HepG2 (cell line): ENCODE data around the gene CATSPERD. TPM values are rescaled to one million over a fixed set of nuclear protein-coding genes. Genes with fewer than 3 reads are reported as not detected.

Experiments
- BRD4 ChIP-seq: sonication (generic); formaldehyde crosslinking; IDR thresholded peaks from 2 replicates; pipeline ENCODE4 v1.4.0; 2020; ENCODE audit warnings: missing genetic modification reagents
- E2F2 ChIP-seq: sonication (generic); formaldehyde crosslinking; IDR thresholded peaks from 2 replicates; pipeline ENCODE4 v1.4.0; 2020; ENCODE audit warnings: missing genetic modification reagents, borderline replicate concordance
- JUND ChIP-seq: sonication (generic); formaldehyde crosslinking; IDR thresholded peaks from 2 replicates; pipeline ENCODE4 v1.8.0; 2022; ENCODE audit warnings: mild to moderate bottlenecking, missing genetic modification reagents
- LBX2 ChIP-seq: sonication (generic); formaldehyde crosslinking; IDR thresholded peaks from 2 replicates; pipeline ENCODE4 v1.5.0; 2020; ENCODE audit warnings: missing genetic modification reagents, mild to moderate bottlenecking, borderline replicate concordance
- MEIS1 ChIP-seq: sonication (generic); formaldehyde crosslinking; IDR thresholded peaks from 2 replicates; pipeline ENCODE4 v1.9.0; 2021; ENCODE audit warnings: mild to moderate bottlenecking, missing genetic modification reagents, moderate library complexity, borderline replicate concordance
- MLX ChIP-seq: IDR thresholded peaks from 2 replicates; pipeline ENCODE4 v1.6.1; 2016
- MTF1 ChIP-seq: sonication (generic); formaldehyde crosslinking; IDR thresholded peaks from 2 replicates; pipeline ENCODE4 v1.5.0; 2020; ENCODE audit warnings: missing genetic modification reagents
- MYPOP ChIP-seq: sonication (generic); formaldehyde crosslinking; IDR thresholded peaks from 2 replicates; pipeline ENCODE4 v1.8.1; 2023; ENCODE audit warnings: mild to moderate bottlenecking, moderate library complexity, missing genetic modification reagents
- NR0B2 ChIP-seq: sonication (generic); formaldehyde crosslinking; IDR thresholded peaks from 2 replicates; pipeline ENCODE4 v1.4.0; 2020; ENCODE audit warnings: mild to moderate bottlenecking, missing genetic modification reagents
- PAXIP1 ChIP-seq: sonication (generic); formaldehyde crosslinking; conservative IDR thresholded peaks from 2 replicates; pipeline ENCODE4 v1.4.0; 2020; ENCODE audit warnings: mild to moderate bottlenecking, missing genetic modification reagents, moderate library complexity
- SAFB2 ChIP-seq: sonication (generic); formaldehyde crosslinking; IDR thresholded peaks from 2 replicates; pipeline ENCODE4 v1.5.1; 2020; ENCODE audit warnings: missing genetic modification reagents, low read depth, mild to moderate bottlenecking, borderline replicate concordance
- ZBTB7A ChIP-seq: sonication (generic); formaldehyde crosslinking; IDR thresholded peaks from 2 replicates; pipeline ENCODE4 v1.8.0; 2022; ENCODE audit warnings: mild to moderate bottlenecking, missing genetic modification reagents
- ZNF138 ChIP-seq: sonication (generic); formaldehyde crosslinking; IDR thresholded peaks from 2 replicates; pipeline ENCODE4 v1.5.0; 2020; ENCODE audit warnings: mild to moderate bottlenecking, low read depth, missing genetic modification reagents
- ZNF337 ChIP-seq: sonication (generic); formaldehyde crosslinking; IDR thresholded peaks from 2 replicates; pipeline ENCODE4 v1.5.1; 2020; ENCODE audit warnings: missing genetic modification reagents, low read depth, mild to moderate bottlenecking, borderline replicate concordance
- ZNF383 ChIP-seq: sonication (generic); formaldehyde crosslinking; IDR thresholded peaks from 2 replicates; pipeline ENCODE4 v1.4.0; 2020; ENCODE audit warnings: missing genetic modification reagents, mild to moderate bottlenecking, borderline replicate concordance
- ZNF446 ChIP-seq: sonication (generic); formaldehyde crosslinking; IDR thresholded peaks from 2 replicates; pipeline ENCODE4 v1.5.0; 2020; ENCODE audit warnings: mild to moderate bottlenecking, missing genetic modification reagents
- ZNF589 ChIP-seq: sonication (generic); formaldehyde crosslinking; conservative IDR thresholded peaks from 2 replicates; pipeline ENCODE4 v1.8.0; 2022; ENCODE audit warnings: mild to moderate bottlenecking, moderate library complexity, missing genetic modification reagents
- ZNF629 ChIP-seq: sonication (generic); formaldehyde crosslinking; conservative IDR thresholded peaks from 2 replicates; pipeline ENCODE4 v1.5.0; 2020; ENCODE audit warnings: missing genetic modification reagents
- ZNF724P ChIP-seq: sonication (generic); formaldehyde crosslinking; IDR thresholded peaks from 2 replicates; pipeline ENCODE4 v1.8.0; 2022; ENCODE audit warnings: missing genetic modification reagents, borderline replicate concordance
- polyA plus RNA-seq, 8 experiments: library from polyadenylated mRNA; depleted of rRNA in 3 of 8; stranded (reverse) in 7 of 8; unstranded in 1 of 8; fragments of >200 nt; fragmentation: Illumina TruSeq in 4 of 8; extraction: Trizol in 4 of 8; gene quantifications; 2 replicates each; pipeline versions ENCODE4 v1.2.1 to v1.2.3, GENCODE V29; 2011 to 2016; ENCODE audit warnings: low read depth in 4 of 8, missing spikeins in 1 of 8, mixed read lengths in 1 of 8; ENCODE audit not compliant: insufficient read depth in 1 of 8
- total RNA-seq, 5 experiments: library from RNA; depleted of rRNA; stranded (reverse); fragments of >200 nt; fragmentation: Illumina TruSeq; extraction: Trizol; gene quantifications; 2 replicates each; pipeline ENCODE4 v1.2.3, GENCODE V29; 2016; ENCODE audit warnings: low read depth in 1 of 5

CATSPERD gene
- total and polyA plus RNA-seq, 2 of the 13 experiments (the other 11 are each of a cell fraction or from before 2014, with no cell fraction given), result 0.04 TPM; not detected in 1

- TF ChIP-seq ZNF383 (CRISPR knock-in tag) (no peak), ZNF138 (no peak), E2F2 (CRISPR knock-in tag) (no peak), ZNF337 (CRISPR knock-in tag) (no peak), SAFB2 (CRISPR knock-in tag) (no peak), MTF1 (CRISPR knock-in tag) (no peak), ZNF589 (no peak), NR0B2 (CRISPR knock-in tag) (no peak), JUND (CRISPR knock-in tag) (no peak), ZNF446 (CRISPR knock-in tag) (no peak), MLX (CRISPR knock-in tag) (peak; percentile 54; the same call in 1 of the 2 replicates), MYPOP (CRISPR knock-in tag) (no peak), BRD4 (no peak; the same call in 1 of the 2 replicates), ZNF724P (no peak), LBX2 (CRISPR knock-in tag) (no peak), ZBTB7A (CRISPR knock-in tag) (0 out of 2 replicates have a peak, but pooled peaks have one; percentile 1), MEIS1 (CRISPR knock-in tag) (0 out of 2 replicates have a peak, but pooled peaks have one; percentile 2), PAXIP1 (CRISPR knock-in tag) (peak; percentile 29; the same call in 1 of the 2 replicates), ZNF629 (CRISPR knock-in tag) (0 out of 2 replicates have a peak, but pooled peaks have one; percentile 52)
Observed at GRCh38 chr19:5800361-5801270, 80.2 kb downstream of the CATSPERD start (continued).
